HepG2 (cell line): Measurements from ENCODE around the gene NCOA4. TPM values are rescaled to one million over a fixed set of nuclear protein-coding genes. Genes with fewer than 3 reads are reported as not detected.

Source experiments
- KDM4B ChIP-seq: sonication (generic); formaldehyde crosslinking; IDR thresholded peaks from 2 replicates; pipeline ENCODE4 v1.4.0; 2020; ENCODE audit warnings: missing genetic modification reagents
- RFX3 ChIP-seq: IDR thresholded peaks from 2 replicates; pipeline ENCODE4 v1.6.1; 2016; ENCODE audit warnings: missing biosample characterization, missing genetic modification reagents
- SKIL ChIP-seq: sonication (generic); formaldehyde crosslinking; IDR thresholded peaks from 2 replicates; pipeline ENCODE4 v1.8.0; 2022; ENCODE audit warnings: missing genetic modification reagents, mild to moderate bottlenecking, moderate library complexity, borderline replicate concordance
- ZNF10 ChIP-seq: sonication (generic); formaldehyde crosslinking; IDR thresholded peaks from 2 replicates; pipeline ENCODE4 v1.4.0; 2020; ENCODE audit warnings: mild to moderate bottlenecking, low read depth, missing genetic modification reagents, borderline replicate concordance
- ZNF3 ChIP-seq: IDR thresholded peaks from 2 replicates; pipeline ENCODE4 v1.7.0; 2017; ENCODE audit warnings: inconsistent platforms
- ZNF780A ChIP-seq: sonication (generic); formaldehyde crosslinking; IDR thresholded peaks from 2 replicates; pipeline ENCODE4 v1.8.0; 2022; ENCODE audit warnings: mild to moderate bottlenecking, missing genetic modification reagents, moderate library complexity
- ZNF879 ChIP-seq: sonication (generic); formaldehyde crosslinking; IDR thresholded peaks from 2 replicates; pipeline ENCODE4 v1.8.1; 2023; ENCODE audit warnings: missing genetic modification reagents
- polyA plus RNA-seq, 8 experiments: library from polyadenylated mRNA; depleted of rRNA in 3 of 8; stranded (reverse) in 7 of 8; unstranded in 1 of 8; fragments of >200 nt; fragmentation: Illumina TruSeq in 4 of 8; extraction: Trizol in 4 of 8; gene quantifications; 2 replicates each; pipeline versions ENCODE4 v1.2.1 to v1.2.3, GENCODE V29; 2011 to 2016; ENCODE audit warnings: low read depth in 4 of 8, missing spikeins in 1 of 8, mixed read lengths in 1 of 8; ENCODE audit not compliant: insufficient read depth in 1 of 8
- total RNA-seq, 5 experiments: library from RNA; depleted of rRNA; stranded (reverse); fragments of >200 nt; fragmentation: Illumina TruSeq; extraction: Trizol; gene quantifications; 2 replicates each; pipeline ENCODE4 v1.2.3, GENCODE V29; 2016; ENCODE audit warnings: low read depth in 1 of 5
- TF ChIP-seq, protein P1 (sequence below): sonication (generic); formaldehyde crosslinking; IDR thresholded peaks from 2 replicates; pipeline ENCODE4 v1.8.1; 2023; ENCODE audit warnings: missing genetic modification reagents, mild to moderate bottlenecking, borderline replicate concordance
- TF ChIP-seq, protein P2 (sequence below): sonication (generic); formaldehyde crosslinking; IDR thresholded peaks from 2 replicates; pipeline ENCODE4 v1.4.0; 2020; ENCODE audit warnings: missing genetic modification reagents

The NCOA4 gene
- total and polyA plus RNA-seq, 2 of the 13 experiments (the other 11 are each of a cell fraction or from before 2014, with no cell fraction given), result 306 to 400 TPM

- TF ChIP-seq SKIL (CRISPR knock-in tag) (peak; percentile 42; the same call in 1 of the 2 replicates), ZNF780A (CRISPR knock-in tag) (no peak), KDM4B (CRISPR knock-in tag) (no peak), RFX3 (CRISPR knock-in tag) (no peak), ZNF10 (no peak), ZNF879 (CRISPR knock-in tag) (no peak), ZNF3 (CRISPR knock-in tag) (no peak)
- TF ChIP-seq, protein P1, sequence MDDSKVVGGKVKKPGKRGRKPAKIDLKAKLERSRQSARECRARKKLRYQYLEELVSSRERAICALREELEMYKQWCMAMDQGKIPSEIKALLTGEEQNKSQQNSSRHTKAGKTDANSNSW (CRISPR knock-in tag), result no peak
- TF ChIP-seq, protein P2, sequence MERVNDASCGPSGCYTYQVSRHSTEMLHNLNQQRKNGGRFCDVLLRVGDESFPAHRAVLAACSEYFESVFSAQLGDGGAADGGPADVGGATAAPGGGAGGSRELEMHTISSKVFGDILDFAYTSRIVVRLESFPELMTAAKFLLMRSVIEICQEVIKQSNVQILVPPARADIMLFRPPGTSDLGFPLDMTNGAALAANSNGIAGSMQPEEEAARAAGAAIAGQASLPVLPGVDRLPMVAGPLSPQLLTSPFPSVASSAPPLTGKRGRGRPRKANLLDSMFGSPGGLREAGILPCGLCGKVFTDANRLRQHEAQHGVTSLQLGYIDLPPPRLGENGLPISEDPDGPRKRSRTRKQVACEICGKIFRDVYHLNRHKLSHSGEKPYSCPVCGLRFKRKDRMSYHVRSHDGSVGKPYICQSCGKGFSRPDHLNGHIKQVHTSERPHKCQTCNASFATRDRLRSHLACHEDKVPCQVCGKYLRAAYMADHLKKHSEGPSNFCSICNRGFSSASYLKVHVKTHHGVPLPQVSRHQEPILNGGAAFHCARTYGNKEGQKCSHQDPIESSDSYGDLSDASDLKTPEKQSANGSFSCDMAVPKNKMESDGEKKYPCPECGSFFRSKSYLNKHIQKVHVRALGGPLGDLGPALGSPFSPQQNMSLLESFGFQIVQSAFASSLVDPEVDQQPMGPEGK (CRISPR knock-in tag), result no peak; the same call in none of the 2 replicates
- TF ChIP-seq, all 625 proteins: peak for 199
Observed at GRCh38 chr10:46035923-46036849, 5.8 kb upstream of the NCOA4 start (continued).
